CD4-positive, alpha-beta T cell treated with Interleukin-4 for 1 hour (primary cell): ENCODE data around the gene NODAL.
"Not testable (repeated sequence)": the region's sequence is repeated elsewhere in the genome, so short reads cannot be mapped to it uniquely, and the experiment has no call there.

Source experiments
- DNase-seq, 2 donors: peaks; one replicate each; pipeline ENCODE4 v3.0.0-alpha.2; 2020 to 2022

NODAL gene

DNA sequence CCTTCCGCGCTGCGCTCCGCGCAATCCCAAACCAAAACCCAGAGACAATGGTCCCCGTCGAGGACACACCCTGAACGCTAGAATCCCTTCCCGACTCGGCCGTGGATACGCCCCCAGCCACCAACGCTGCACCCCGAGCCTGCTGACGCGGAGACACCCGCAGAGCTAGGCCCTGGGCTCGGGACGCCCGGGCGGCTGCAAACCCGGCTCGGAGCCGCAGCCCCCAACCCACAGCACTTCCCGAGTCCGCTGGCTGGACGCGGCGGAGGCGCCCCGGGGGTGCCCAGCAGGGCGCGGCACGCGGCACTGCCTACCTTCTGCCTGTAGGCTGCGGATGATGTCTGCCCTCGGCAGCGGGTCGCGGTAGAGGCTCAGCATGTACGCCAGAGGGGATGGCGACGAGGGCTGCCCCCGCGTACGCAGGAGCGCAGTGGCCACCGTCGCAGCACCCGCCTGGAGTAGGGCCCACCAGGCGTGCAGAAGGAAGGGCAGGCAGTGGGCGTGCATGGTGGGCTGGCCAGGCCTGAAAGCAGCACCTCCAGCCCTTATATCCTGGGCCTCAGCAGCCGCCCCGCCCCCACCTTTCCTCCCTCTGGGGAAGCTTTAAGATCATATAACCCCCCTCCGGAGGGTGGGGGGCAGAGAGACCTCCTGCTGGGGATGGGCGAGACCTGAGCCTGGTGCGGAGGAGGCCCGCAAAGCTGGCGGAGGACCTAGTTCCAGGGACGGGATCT lies at the start of gene NODAL:
NODAL (minus strand) TSS at position 521 of the 734 bp plus-strand sequence; CDS start at position 507, 14 bp downstream.
- no peak for DNase-seq

GRCh38 chr10:70490142-70490541 lies 48.7 kb upstream of the NODAL start:
- DNase-seq = no peak

DNA sequence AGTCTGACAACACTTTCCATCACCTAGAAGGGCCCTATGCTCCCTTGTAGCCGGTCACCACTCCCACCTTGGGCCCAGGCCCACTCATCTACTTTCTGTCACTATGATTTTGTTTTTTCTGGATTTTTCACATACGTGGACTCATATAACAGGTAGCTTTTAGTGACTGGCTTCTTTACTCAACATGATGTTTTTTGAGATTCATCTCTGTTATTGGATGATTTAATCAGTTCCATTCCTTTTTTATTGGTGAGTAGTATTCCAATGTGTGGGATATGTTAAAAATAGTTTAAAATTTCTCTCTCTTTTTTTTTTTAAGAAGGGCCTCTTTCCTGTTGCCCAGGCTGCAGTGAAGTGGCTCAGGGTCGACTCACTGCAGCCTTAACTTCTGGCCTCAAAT lies 46.3 kb upstream of the NODAL start:
- DNase-seq = no peak

DNA sequence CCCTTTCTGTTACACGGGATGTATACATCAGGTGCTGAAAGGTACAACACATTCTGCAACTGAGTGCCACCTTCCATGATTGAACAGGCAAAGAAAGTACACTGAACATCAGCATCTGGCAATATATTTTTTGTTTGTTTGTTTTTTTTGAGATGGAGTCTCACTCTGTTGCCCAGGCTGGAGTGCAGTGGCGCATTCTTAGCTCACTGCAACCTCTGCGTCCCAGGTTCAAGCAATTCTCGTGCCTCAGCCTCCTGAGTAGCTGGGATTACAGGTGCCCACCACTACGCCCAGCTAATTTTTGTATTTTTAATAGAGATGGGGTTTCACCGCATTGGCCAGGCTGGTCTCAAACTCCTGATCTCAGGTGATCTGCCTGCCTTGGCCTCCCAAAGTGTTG lies 42.4 kb upstream of the NODAL start:
- not testable (repeated sequence) for DNase-seq

DNA sequence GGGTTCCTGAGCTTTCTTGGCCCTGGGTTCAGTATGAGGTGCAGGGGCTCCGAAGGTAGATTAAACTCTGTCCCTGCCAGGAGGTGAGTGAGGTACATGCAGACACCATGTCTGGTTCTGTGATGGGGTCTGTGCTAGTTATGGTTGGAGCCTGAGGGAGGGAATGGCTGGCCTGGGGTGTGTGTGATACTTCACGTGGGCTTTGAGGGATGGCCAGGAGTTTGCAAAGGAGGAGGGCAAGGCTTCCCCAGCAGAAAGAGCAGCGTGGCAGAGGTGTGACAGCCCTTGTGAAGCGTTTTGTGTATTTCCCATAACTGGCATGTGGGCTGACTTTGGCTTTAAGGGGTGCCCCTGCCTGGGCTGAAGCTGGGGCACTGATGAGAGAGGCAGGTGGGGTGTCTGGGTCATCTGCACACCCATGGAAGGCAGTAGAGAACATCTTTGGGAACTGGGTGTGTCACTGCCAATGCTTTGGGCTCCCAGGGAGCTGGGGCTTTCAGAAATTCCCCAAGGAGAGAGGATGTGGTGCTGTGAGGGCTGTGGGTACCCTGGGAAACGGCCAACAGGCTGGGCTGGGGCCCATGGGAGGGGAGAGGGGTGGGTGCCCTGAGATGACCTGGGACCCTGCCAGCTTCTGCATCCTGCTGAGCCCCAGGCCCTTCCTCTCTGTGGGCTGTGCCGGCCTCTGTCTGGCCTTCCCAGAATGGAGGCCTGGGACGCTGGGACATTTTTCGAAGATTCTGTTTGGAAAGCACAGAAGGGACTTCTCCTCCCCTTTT lies 41.7 kb upstream of the NODAL start:
- no peak for DNase-seq

DNA sequence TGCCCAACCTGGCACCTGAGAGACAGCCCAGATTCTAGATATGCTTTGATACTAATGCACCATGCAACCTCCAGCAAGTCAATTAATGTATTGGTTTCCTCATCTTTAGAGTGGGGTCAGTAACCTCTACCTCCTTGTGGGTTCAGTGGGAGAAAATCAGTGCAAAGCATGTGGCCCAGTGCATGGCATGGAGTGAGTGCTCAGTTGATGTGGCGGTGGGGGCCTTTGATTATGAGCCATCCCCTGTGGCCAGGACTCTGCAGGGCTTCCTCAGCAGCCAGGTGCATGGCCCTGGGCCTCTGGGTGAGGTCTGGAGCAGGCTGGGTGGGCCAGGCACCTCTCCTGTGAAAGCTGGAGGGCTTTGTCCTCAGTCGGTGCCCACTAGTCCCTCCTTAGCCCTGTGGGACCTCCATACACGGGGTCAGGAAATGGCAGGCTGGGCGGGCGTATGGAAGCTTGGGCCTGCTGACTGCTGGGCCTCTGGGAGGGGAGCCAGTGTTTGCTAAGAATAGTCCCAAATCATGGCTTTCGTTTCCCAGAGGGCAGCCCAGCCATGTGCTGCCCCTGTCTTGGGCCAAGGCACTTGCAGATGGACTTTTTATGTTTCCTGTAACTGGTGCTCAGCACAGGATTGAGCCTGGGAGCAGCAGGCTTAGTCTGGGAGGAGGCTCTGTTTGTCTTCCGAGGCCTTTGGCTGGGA lies 40.5 kb upstream of the NODAL start:
- DNase-seq = no peak

DNA sequence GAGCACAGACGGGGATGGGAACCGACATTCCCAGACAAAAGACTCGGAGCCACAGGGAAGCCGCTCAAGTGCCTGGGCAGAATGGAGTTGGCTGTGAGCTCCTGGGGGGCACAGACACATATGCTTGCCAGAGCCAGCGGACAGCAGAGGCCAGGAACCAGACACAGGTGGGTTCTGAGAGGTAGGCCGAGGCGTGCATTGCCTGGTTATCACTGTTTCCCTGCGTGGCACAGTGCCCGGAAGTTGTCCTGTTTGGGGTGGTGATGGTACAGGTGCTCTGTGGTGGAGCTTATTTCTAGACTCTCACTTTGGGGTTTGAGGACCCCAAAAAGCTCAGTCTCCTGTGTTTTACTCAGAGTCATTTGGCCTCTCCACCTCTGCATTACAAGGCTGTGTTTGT lies 39.6 kb upstream of the NODAL start:
- no peak for DNase-seq

DNA sequence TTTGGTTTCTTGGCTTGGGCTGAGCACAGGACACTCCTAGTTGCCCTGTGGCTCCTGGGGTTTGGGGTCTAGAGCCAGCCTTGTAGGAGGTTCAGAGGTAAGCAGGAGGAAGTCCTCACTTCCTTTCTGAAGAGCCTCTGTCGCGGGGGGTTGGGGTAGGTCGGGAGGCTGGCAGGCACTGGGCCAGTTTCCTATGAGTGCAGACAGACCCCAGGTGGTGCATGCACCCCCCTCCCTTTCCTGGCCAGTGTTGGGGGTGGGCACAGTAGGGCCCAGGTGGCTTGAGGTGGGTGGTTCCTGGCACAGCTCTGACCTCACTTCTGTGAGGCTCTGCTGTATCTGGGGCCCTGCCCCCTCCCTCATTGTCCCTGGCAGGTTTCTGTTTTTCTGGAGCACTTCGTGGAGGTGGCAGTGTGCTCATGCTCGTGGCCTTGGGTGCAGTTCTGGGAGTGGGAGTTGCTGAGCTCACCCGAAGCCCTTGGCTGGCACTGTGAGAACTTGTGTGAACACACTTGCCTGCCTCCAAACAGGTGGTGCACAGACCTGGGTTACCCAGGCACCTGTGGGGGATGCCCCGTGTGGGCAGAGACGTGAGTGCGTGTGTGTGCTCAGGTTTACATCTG lies 38.9 kb upstream of the NODAL start:
- DNase-seq = peak in 1 of 2 donors; percentile 65

- DNase-seq = no peak
These were observed 38.3 kb upstream of the NODAL start for GRCh38 chr10:70479626-70480238.

DNA sequence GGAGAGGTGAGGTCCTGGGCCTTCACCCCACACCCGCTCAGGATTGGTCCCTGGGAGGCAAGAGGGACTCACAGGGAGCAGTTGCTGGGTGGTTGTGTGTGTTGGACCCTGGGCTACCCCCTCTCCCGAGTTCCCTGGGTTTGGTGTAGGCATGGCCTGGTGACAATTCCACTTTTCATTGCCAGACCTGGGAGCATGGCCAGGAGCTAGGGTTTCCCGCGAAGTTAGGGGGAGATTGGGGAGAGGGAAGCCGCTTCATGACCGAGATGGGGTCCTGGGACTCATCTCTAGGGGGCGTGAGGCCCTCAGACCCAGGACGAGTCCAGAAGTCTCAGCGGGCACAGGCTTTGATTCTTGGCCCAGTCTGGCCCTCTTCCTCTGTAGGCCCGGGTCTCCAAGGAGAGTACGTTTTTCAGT lies 37.7 kb upstream of the NODAL start:
- DNase-seq = no peak

GRCh38 chr10:70478191-70479164 lies 37.0 kb upstream of the NODAL start, which contains the start of gene PALD1:
TSS of gene PALD1 (plus strand) at chr10:70478767. CDS start at chr10:70525952, 47,185 bp downstream.
- peak in 1 of 2 donors; percentile 24 for DNase-seq

DNA sequence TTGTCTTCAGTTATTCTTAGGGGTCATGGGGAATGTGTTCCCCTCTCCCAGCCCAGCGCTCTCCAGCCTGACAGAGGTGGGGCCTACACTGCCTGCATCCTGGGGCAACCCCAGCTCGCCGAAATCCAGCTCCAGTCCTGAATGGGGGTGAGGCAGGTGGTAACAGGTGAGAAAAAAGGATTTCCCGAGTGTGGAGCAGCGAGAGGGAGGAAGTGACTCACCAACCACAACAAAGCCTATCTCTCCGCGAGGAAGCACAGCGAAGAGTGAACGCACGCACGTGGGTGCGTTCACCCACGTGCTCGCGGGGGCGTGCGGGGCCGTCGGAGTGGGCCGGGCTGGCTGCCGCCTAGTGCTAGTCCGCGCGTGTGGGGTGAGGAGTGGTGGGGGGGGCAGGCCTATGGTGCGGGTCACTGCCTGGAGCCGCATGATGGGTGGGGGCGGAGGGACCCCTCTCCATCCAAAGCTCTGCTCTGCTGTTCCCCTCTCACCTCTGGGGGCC lies 36.2 kb upstream of the NODAL start:
- DNase-seq = peak; percentile 81 to 84

GRCh38 chr10:70476249-70477035 lies 35.0 kb upstream of the NODAL start:
- no peak for DNase-seq

- DNase-seq = no peak
These were observed 34.2 kb upstream of the NODAL start for GRCh38 chr10:70475661-70476060.

GRCh38 chr10:70474780-70475179 lies 33.3 kb upstream of the NODAL start:
- DNase-seq = no peak

DNA sequence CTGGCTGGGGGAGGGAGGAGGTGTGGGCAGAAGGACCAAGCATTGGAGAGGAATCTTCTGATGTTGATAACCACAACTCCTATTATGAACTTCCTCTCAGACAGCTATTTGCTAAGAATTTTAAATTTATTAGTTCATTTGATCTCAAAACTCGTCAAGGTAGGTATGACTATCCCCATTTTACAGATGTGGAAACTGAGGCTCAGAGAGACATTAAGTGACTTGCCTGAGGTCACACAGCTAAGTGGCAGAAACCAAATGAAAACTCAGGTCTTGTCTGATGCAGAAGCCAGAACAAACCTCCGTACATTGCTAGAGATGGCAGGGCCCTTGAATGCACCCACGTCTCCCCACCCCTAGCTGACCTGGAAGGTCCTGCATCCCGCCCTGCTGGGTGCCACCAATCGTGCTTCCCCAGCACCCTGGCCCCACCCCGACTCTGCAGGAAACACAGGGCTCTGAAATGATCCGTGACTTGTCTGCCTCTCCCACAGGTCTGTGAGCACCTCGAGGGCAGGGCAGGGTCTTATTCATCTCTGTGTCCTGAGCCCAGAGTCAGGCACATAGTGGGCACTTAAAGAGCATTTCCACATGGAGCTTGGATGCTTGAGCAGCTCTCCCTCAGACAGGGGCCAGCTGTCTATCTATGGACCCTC lies 31.4 kb upstream of the NODAL start:
- no peak for DNase-seq

DNA sequence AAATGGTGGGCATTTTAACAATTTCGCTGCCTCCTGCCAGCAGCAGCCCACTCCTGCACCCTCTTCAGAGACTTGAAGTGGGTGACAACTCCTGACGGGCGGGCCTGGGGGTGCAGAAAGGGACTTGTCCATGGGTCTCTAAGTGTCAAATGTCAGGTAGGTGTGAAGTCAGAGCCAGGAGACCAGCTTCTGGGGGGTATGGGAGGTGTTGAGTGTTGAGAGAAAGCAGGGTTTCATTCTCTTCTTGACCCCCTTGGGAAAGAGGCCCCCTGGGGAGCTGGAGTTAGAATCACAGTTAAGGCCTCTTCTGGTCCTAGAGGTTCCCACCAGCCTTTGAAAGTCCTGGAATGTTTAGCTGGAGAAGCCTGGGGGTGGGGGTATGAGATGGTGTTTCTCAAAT lies 25.5 kb upstream of the NODAL start:
- DNase-seq = no peak

DNA sequence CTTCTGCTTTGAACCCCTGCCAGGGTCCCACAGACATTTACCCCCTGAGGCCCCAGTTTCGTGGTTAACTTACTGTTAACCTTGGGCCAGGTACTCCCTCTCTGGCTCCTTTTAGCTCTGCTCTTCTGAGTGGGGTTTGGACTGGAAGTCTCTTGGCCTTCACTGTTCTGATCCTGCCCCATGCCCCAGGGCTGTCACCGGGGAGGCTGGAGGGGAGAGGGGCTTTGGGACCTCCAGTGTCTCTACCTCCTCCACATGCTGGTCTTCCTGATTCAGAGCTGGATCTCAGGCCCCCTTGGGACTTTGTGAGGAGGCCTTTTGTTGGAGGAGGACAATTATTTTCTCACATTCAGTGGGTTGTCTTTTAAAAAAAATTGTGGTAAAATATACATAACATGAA lies 24.4 kb upstream of the NODAL start:
- no peak for DNase-seq

- DNase-seq = no peak
These were observed 23.8 kb upstream of the NODAL start for GRCh38 chr10:70465278-70465677.
